Urinary bladder (tissue), 4 donors: Measurements from ENCODE around the gene FCER1G. TPM values are rescaled to one million over a fixed set of nuclear protein-coding genes. Genes with fewer than 3 reads are reported as not detected.
A peak's percentile ranks its signal among the peaks of the same experiment; 100 is the strongest.

Experiments
- DNase-seq: peaks from one replicate; pipeline ENCODE4 v3.0.0-alpha.2; 2015; ENCODE audit errors: extremely low spot score
- H3K27ac ChIP-seq: one replicate; pipeline ENCODE4 v1.5.1; 2013; ENCODE audit warnings: low read depth, mild to moderate bottlenecking, moderate library complexity
- H3K36me3 ChIP-seq: one replicate; pipeline ENCODE4 v1.6.1; 2013; ENCODE audit warnings: mild to moderate bottlenecking, moderate library complexity; ENCODE audit not compliant: insufficient read depth
- H3K4me1 ChIP-seq: one replicate; pipeline ENCODE4 v1.6.1; 2013; ENCODE audit warnings: mild to moderate bottlenecking, moderate library complexity; ENCODE audit not compliant: insufficient read depth
- H3K4me3 ChIP-seq: one replicate; pipeline ENCODE4 v1.5.1; 2013; ENCODE audit warnings: low read depth, low read length
- WGBS: extraction: QIAGEN DNeasy Blood & Tissue Kit; methylation state at CpG from one replicate; pipeline ENCODE4 v1.1.7; 2013; 5-methylcytosine and 5-hydroxymethylcytosine counted together
- polyA plus RNA-seq: library from polyadenylated mRNA; stranded (reverse); fragments of 200-250 nt; gene quantifications from one replicate; pipeline ENCODE4 v1.2.3, GENCODE V29; 2013
- total RNA-seq: library from RNA; depleted of rRNA; stranded (reverse); fragments of >200 nt; gene quantifications from one replicate; pipeline ENCODE4 v1.2.3, GENCODE V29; 2014
- donor health status: healthy with polysubstance abuse.
- donor health status: healthy.

Gene FCER1G
- 15.9 TPM for total RNA-seq
- 161 TPM for polyA plus RNA-seq

DNA sequence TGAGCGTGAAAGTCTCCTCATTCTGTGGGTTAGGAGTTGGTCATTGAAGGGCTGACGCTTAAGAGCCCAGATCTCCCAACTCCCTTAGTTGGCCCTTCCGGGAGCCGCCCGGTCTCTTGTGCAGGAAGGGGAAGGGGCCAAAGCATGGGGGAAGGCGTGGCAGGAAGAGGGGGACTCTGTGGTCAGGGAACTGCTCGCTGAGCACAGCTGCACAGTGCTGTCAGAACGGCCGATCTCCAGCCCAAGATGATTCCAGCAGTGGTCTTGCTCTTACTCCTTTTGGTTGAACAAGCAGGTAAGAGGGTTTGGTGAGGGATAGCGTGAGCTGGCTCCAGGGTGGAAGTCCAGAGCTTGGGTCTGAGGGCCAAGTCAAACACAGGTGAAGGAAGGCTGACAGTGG lies at the start of gene FCER1G:
Gene FCER1G, plus strand, starts transcription at position 220 of the 400 bp plus-strand sequence. Its CDS starts 27 bp downstream, at position 247.
- Histone ChIP-seq H3K4me3 (no peak within 1 kb of the TSS), H3K4me1 (no peaks in the 10 kb centered on the region), H3K36me3 (peaks cover 3% of the 10 kb centered on the region), H3K27ac (no peak within 1 kb of the TSS)
- 78% methylated on average over 10 of the region's 10 CpGs for WGBS
- no peak for DNase-seq

DNA sequence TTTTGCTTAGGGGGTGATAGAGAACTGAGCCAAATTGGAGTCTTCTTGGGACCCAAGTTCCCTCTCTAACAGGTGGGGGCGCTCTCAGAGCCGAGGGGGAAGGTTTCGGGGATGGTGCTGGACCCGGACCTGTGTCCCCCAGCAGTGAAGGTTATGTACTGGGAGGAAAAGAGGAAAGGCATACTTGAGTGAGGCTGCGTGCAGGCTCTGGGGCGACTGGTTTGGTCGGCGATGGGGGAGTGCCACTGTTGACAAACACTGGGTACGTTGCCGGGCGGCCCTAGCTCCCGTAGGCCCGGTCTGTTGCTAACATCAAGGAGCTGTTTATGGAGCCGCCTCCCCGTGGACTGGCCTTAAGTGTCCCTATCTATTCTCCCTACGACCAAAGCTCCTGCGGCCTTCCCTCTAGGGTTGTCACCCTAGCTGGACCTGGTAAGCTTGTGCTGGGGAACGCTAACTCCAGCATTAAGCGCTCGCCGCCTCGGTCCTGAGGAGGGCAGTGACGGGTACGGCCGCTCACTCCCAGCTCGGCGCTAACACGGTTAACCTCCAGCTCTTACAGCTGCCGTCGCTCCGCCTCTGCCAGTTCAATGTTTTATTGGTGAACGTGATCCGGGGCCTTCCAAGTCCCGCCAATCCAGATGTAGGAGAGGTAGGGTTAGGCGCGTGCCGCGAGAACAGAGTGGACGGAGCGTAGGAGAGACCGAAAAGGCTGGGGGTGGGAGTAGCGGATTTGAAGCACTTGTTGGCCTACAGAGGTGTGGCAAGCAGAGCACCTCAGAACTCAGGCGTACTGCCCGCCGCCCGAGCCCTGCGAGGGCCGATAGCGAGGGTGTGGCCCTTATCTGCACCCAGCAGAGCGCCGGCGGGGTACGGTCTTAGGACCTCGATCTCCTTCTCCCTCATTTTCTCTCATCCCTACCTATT lies 49.1 kb upstream of the FCER1G start, which contains the start of gene PPOX:
Gene PPOX, plus strand, starts transcription at position 685 of the 927 bp plus-strand sequence. CDS start 422 bp downstream, outside the sequence.
- DNase-seq: peak; percentile 99
- peak within 1 kb of the TSS; percentile 89 for H3K27ac ChIP-seq
- under 1% methylated on average over 54 of the region's 54 CpGs for WGBS
- peak within 1 kb of the TSS; percentile 60 for H3K4me3 ChIP-seq
- no peaks in the 10 kb centered on the region for H3K36me3 ChIP-seq
- H3K4me1 ChIP-seq: no peaks in the 10 kb centered on the region

DNA sequence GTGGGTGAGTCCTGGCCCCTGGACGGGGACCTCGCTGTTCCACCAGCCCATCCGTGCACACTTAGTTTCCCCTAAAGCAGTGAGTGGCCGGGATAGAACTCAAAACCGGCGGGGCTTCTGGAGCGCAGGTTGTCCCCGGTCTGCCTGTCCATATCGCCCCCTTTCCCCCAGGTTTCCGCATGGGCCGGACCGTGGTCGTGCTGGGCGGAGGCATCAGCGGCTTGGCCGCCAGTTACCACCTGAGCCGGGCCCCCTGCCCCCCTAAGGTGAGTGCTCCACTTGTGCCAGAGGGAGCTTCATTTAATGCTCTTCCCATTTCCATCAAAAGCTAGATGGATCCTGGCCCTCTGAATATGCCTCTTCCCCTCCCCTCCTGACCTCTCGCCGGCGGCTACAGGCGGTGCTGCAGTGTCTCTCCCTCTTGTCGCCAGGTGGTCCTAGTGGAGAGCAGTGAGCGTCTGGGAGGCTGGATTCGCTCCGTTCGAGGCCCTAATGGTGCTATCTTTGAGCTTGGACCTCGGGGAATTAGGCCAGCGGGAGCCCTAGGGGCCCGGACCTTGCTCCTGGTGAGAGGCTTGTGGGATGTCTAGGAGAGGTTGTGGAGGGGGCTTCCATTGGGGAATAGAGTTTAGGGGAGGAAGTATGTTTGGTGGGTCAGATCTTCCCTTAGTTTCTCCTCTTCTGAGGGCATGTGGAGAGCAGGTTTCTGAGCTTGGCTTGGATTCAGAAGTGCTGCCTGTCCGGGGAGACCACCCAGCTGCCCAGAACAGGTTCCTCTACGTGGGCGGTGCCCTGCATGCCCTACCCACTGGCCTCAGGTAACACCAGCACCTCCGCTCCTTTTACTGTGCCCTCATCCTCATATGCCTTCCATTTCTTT lies 48.2 kb upstream of the FCER1G start:
- Histone ChIP-seq H3K4me1 (no peaks in the 10 kb centered on the region), H3K36me3 (peaks cover 4% of the 10 kb centered on the region), H3K4me3 (peak overlapping the region; percentile 60), H3K27ac (peak overlapping the region; percentile 47)
- 6% methylated on average over 33 of the region's 33 CpGs for WGBS
- no peak for DNase-seq

DNA sequence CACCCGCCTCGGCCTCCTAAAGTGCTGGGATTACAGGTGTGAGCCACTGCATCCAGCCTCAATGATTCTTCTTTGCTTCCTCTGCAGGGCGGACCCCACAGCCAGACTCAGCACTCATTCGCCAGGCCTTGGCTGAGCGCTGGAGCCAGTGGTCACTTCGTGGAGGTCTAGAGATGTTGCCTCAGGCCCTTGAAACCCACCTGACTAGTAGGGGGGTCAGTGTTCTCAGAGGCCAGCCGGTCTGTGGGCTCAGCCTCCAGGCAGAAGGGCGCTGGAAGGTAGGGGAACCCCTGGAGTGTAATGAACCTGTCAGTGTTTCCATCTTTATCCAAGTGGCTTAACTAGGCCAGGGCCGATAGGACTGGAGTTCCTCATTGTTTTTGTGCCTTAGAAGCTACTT lies 46.2 kb upstream of the FCER1G start:
- Histone ChIP-seq H3K4me3 (no peak overlapping the region), H3K27ac (no peak overlapping the region), H3K36me3 (peaks cover 5% of the 10 kb centered on the region), H3K4me1 (no peaks in the 10 kb centered on the region)
- no peak for DNase-seq
- WGBS: 93% methylated on average over 9 of the region's 9 CpGs

DNA sequence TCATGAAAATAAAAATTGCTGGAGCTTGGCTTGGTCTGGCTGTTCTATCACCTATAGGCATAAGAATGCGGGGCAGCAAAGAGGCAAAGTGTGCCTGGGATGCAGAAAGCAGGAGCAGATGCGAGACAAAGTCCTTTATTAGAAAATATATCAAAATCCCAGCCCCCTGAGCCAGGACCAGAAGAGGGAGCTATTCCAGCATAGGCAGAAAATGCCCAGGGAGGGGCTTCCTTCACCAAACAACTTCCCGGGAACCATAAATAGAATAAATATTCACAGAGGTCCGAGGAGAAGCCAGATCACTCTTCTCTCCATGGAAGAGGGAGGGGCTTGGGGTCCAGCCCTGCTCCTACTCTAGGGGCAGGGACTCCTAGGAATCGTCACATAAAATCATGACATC lies 43.9 kb upstream of the FCER1G start:
- H3K4me1 ChIP-seq: no peaks in the 10 kb centered on the region
- H3K4me3 ChIP-seq: no peak overlapping the region
- peaks cover 5% of the 10 kb centered on the region for H3K36me3 ChIP-seq
- WGBS: 55% methylated on average over 5 of the region's 5 CpGs
- H3K27ac ChIP-seq: no peak overlapping the region
- DNase-seq: no peak

DNA sequence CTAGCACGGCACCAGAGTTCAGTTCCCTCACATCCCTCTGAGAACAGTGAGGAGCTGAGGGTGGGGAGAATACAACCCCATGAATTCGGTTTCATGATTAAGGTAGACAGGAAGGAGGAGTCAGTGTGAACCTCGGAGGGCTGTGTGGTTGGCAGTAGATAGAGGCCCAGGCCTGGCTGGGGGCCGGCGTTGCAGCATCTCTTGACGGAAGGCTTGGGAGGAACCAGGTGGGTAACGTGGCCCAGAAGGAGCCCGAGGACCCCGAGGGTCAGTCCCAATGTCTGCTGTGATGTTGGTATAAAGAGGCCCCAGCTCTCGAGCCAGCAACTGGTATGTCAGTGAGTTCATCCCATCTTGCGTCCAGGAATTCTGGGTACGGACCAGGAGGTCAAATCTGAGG lies 43.4 kb upstream of the FCER1G start:
- no peak for DNase-seq
- peaks cover 5% of the 10 kb centered on the region for H3K36me3 ChIP-seq
- H3K27ac ChIP-seq: no peak overlapping the region
- no peaks in the 10 kb centered on the region for H3K4me1 ChIP-seq
- WGBS: 86% methylated on average over 12 of the region's 12 CpGs
- H3K4me3 ChIP-seq: no peak overlapping the region

DNA sequence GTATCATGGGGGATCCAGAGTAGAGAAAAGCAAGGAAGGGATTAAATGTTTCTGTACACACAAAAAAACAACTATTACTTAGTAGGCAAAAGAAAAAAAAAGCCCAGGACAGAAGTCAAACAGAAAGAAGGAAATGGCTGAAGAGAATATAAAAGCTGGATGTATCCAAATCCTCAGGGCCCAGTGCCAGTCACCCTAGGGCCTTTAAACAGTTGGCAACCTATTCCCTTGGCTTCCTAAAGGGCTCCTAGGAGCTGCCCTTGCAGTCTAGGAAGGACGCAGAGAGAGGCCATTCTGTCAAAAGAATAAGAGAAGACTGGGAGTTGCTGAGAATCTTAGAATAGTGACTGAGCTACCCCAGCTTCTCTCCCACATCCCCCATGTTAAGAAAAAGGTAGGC lies 42.7 kb upstream of the FCER1G start:
- Histone ChIP-seq H3K36me3 (peaks cover 5% of the 10 kb centered on the region), H3K4me3 (no peak overlapping the region), H3K27ac (no peak overlapping the region), H3K4me1 (no peaks in the 10 kb centered on the region)
- WGBS: 84% methylated on average over 1 of the region's 1 CpG
- no peak for DNase-seq

DNA sequence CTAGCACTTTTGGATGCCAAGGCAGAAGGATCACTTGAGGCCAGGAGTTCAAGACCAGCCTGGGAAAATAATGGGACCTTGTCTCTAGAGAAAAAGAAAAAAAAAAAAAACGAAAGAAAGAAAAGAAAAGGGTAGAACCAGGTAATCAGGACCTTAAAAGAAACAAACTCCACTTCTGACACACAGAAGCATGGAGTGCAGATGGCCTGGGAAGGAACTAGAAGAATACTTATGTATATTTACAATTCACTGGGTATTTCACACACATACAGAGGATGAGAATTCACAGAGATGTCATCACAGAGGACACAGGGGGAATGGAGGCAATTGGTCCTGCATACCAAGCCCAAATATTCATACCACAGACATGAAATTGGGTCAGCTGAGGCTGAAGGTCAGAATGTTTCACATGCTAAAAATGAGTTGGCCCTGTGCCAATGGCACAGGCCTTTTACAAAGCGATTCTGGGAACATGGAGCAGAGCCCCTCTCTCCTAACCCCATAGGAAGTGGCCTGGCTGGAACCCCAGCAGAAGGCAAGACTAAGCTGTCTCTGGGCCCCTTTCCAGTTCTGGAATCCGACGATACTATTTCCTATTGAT lies 42.2 kb upstream of the FCER1G start:
- 39% methylated on average over 4 of the region's 4 CpGs for WGBS
- H3K36me3 ChIP-seq: peaks cover 5% of the 10 kb centered on the region

DNA sequence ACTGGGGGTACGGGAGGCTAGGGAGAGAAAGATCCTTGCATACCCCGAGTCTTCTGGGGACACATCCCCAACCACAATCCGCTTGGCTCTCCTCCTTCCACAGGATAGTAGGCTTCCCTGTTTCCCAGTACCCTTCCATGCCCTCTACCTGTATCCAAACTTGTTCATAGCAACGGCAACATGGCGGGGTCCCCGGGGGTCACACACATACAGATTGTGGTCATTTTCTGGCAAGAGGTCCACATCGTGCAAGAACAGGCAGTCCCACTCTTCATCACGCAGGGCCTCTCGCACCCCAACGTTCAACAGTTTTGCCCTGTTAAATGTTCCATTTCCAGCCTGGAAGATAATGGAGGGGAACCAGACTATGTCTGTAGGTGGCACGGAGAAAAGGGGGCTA lies 41.4 kb upstream of the FCER1G start:
- WGBS: 95% methylated on average over 11 of the region's 11 CpGs

More for the DNA sequence above, 42.2 kb upstream of the FCER1G start:
- no peak overlapping the region for H3K27ac ChIP-seq
- H3K4me1 ChIP-seq: no peaks in the 10 kb centered on the region
- no peak overlapping the region for H3K4me3 ChIP-seq
- DNase-seq: no peak

DNA sequence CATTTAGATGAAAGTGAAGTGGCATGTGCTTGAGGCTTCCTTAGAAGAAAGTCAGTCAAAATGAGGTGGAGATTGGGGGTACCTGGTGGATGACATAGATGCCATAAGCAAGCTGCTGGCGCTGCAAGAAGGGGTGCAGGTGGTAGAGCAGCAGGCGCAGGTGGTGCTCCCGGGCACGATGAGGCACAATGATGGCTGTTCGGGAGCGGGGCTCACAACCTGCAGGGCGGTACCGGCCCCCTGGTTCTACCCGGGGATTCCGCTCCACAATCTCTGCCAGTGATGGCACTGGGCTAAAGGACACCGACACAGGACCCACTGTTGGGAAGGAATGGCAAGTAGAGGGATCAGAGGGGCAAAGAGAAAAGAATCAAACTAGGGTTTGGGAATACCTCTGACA lies 40.2 kb upstream of the FCER1G start:
- H3K4me3 ChIP-seq: no peak overlapping the region
- no peaks in the 10 kb centered on the region for H3K4me1 ChIP-seq
- H3K36me3 ChIP-seq: peaks cover 5% of the 10 kb centered on the region
- 95% methylated on average over 11 of the region's 11 CpGs for WGBS
- DNase-seq: no peak
- H3K27ac ChIP-seq: no peak overlapping the region

More for the DNA sequence above, 41.4 kb upstream of the FCER1G start:
- H3K36me3 ChIP-seq: peaks cover 5% of the 10 kb centered on the region
- H3K4me3 ChIP-seq: no peak overlapping the region
- H3K27ac ChIP-seq: no peak overlapping the region
- no peaks in the 10 kb centered on the region for H3K4me1 ChIP-seq
- DNase-seq: no peak

DNA sequence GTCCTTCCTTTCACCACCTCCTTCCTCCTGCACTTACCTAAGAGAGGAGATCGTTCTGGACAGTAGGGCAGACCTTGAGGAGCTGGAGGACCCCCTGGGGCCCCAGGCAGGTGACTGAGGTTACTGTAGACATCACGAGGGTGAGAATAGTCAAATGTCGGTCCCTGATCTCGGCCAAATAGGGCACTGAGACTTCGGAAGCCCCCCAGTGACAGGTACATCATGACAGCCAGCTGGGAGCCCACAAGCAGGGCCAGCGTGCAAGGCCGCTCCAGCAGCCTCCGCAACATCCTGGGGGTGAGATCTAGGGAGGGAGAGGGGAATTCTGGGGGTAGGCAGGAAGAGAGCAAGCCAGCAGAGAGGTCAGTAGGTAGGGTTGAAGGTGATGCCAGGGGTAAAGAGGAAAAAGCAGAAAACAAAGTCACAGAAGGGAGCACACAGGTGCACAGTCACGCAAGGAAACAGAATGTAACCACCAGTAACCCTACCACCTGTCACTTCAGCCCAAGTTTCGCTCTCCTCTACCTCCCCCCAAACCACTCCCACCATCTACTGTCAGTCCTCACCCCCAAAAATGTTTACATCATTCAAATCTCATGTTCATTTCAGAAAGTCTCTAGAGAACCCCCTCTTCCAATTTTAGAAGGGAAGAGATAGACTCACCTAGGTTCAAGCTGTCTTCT lies 39.2 kb upstream of the FCER1G start:
- WGBS: 87% methylated on average over 10 of the region's 10 CpGs
- Histone ChIP-seq H3K27ac (no peak overlapping the region), H3K4me3 (peak overlapping the region; percentile 78), H3K4me1 (no peaks in the 10 kb centered on the region), H3K36me3 (peaks cover 5% of the 10 kb centered on the region)
- no peak for DNase-seq

DNA sequence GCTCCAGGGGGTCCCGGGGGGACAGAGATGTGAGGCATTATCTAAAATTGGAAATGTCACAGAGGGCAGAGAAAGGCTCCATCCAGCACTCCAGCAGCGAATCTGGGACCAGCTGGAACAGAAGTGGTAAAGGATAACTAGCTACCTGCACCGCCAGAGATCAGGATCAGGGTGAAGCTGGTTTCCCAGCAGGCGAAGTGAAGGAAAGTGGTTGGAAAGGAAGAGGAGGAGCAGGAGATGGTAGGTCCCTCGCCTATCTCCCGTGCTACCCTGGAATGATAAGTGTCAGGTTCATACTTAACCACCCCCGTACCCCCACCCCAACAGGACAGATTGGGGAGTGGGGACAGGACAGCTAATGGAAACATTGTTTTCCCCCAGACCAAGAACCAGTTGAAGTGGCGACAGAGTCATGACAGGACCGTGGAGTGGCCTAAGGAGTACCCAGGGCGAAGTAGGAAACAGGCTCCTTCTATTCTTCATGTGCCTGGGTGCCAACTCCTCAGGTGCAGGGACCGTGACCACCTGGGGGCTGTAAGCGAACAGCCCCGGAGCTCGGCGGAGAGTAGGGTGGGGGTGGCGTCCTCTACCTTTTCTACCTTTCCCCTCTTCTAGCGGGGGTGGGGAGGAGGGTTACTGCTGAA lies 38.5 kb upstream of the FCER1G start:
- Histone ChIP-seq H3K27ac (peak overlapping the region; percentile 90), H3K4me3 (peak overlapping the region; percentile 78), H3K36me3 (peaks cover 4% of the 10 kb centered on the region), H3K4me1 (no peaks in the 10 kb centered on the region)
- 15% methylated on average over 17 of the region's 17 CpGs for WGBS
- no peak for DNase-seq
